ENCODE results near the gene ADGRB2.

The ADGRB2 gene

DNA sequence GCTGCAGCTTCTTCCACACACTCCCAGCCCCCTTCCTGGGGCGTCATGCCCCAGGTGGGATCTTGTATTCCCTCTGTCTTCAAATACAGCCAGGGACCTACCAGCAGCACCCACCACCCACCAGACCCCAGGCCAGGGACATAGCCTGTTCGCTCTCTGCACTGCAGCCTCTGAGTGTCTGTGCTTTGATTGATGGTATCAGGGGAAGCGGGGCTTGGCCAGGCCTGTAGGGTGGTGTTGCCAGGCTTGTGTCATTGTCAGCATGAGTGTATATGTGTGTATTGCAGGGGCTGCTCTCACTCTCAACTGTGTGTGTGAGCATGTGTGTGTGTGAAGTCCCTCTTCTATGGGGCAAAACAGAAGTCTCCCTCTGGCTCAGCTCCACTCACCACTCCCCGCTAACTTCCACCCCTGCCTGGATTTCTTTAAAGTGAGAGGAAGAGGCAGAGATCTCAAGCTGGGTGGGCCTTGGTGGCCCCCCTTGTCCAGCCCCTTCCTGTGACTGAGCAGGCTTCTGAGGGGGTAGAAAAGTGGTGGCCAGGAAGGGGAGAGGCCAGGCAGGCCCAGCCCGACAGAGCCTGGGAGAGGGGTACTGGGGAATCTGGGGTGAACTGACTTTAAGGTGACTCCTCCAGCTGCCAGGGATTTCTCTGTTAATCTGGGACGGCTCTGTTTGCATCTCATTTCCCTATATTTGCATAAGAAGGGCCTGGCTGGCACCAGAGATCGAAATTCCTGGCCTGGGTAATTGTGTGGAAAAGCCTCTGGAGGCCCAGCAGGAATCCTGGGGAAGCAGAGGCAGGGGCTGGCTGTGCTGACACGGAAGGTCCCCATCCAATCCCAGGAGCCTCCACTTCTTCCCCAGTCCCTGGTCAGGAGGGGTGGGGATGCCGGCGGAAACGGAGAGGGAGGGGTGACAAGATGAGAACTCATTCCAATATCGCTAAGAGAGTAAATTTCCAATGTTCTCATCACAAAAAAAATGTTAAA is 18.6 kb upstream of the ADGRB2 start:
- peak in 1 of 3 experiments; percentile 34 for DNase-seq

GRCh38 chr1:31781756-31782371 is 17.7 kb upstream of the ADGRB2 start:
- DNase-seq, result peak in 2 of 3 experiments; percentile 27 to 55

- DNase-seq, result no peak
Measured at GRCh38 chr1:31781138-31781755, 17.1 kb upstream of the ADGRB2 start.

DNA sequence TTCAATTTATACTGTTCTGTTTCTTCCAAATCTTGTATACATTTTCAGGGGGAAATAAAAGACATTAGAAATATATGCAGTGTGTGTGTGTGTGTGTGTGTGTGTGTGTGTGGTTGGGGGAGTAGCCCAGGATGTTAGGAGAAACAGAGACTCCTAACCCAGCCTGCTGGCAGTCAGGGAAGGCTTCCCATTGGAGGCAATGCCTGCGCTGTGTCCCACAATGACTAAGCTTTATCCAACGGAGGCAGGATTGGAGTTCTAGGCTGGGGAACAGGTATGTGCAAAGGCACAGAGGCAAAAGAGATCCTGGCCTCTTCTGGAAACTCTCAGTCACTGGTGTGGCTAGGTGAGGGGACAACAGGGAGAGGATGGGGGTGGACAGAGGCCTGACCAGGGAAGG is 16.5 kb upstream of the ADGRB2 start:
- DNase-seq, result no peak

- DNase-seq, result peak in 1 of 3 experiments; percentile 12
Measured at GRCh38 chr1:31779687-31780086, 15.5 kb upstream of the ADGRB2 start.

GRCh38 chr1:31778763-31779488 is 14.8 kb upstream of the ADGRB2 start:
- DNase-seq, result no peak

DNA sequence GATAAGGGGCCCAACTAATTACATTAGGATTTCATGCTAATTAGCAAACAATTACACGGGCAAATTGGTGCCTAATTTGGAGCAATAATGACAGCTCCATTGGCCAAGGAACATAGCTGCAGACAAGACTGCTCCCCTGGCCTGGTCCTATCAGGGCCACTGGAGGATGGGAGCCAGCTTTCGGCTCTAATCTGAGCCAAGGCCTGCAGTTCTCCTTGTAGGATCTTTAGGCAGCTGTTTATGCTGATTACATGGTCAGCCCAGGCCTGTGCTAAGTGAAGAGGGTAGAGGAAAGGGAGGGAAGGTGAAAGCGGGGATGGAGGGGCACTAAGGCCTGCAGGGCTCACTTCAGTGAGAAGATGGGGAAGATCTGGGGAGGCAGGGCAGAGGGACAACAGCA is 12.4 kb upstream of the ADGRB2 start:
- DNase-seq, result no peak

GRCh38 chr1:31776032-31776431 is 11.9 kb upstream of the ADGRB2 start:
- DNase-seq, result no peak

GRCh38 chr1:31775210-31775999 is 11.3 kb upstream of the ADGRB2 start:
- no peak for DNase-seq

GRCh38 chr1:31774495-31774894 is 10.4 kb upstream of the ADGRB2 start:
- no peak for DNase-seq

DNA sequence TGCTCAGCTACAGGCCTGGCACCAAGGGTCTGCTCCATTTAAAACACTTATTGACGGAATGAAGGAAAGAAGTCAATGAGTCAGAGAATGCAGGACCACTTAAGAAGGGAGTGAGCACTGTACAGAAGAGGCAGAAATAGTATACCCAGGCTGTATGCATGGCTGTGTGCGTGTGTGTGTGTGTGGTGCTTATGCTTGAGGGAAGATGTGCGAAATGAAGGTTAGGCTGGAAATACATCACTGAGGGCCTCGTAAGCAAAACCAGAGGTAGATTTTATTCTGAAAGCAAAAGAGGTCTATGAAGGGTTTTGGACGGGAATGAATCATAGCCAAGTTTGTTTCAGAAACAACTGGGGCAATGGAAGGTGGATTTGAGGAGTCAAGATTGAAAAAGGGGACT is 9.7 kb upstream of the ADGRB2 start:
- no peak for DNase-seq

GRCh38 chr1:31772669-31773248 is 8.6 kb upstream of the ADGRB2 start:
- DNase-seq, result peak in 2 of 3 experiments; percentile 33 to 55

DNA sequence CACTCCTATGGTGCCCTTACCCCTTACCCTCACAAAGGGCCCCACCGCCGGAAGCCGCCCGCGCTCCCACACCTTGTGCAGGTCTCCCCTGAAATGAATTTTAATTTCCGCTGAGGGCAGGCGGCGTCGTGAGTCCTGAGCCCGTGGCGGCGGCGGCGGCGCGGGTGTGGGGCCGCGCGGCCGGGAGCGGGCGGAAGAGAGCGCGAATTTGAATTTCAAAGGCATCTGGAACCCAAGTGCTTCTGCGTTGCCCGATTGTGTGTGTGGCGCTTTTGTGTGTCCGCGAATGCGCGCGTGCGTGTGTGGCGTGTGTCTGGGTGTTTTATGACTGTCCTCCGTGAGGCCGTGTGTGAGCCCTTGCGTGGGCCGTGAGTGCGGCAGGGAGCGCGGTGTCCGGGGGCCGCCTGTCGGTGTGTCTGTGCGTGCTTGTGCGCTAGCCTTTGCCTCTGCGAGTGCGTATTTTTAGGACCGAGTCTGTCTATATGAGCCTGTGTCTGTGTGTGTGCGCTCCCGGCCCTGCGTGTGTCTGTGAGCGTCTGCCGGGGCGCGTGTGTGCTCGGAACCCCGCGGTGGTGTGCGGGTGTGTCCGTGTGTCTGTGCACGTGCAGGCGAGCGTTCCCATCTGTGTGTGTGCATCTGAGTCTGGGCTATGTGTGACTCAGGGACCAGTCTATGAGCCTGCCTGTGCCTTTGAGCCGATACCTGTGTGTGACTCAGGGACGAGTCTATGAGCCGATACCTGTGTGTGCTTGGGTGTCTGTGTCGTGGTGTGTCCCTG is 7.9 kb upstream of the ADGRB2 start:
- DNase-seq, result peak in 2 of 3 experiments; percentile 61 to 63

DNA sequence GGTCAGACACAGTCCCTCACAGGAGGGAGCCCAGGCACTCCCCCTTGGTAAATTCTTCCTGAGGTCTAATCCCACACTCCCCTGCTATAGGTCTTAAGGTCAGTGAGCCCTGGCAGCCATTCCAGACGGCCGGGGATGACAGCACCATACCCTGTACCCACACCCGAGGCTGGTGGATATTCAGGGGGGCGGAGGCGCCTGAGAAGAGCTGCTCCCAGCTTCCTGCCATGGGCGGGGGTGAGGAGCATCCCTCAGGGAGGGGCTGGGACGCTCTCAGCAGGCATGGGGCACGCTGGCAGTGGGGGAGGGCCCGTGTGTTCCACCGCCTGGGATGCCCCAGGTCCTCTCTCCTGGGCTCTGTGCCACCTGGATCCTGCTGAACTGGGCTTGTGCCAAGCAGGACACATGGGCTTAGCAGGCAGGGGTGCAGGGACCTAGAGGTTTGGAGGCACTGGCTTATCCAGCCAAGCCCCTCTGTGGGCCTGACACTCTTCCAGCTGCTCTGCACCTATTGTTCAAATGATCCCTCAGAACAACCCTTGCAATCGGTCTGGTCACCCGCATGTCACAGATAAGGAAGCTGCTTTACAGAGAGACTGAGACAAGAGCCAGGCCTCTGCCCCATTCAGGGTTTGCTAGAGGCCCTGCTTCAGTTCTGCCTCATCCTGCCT is 5.7 kb upstream of the ADGRB2 start:
- DNase-seq, result no peak

DNA sequence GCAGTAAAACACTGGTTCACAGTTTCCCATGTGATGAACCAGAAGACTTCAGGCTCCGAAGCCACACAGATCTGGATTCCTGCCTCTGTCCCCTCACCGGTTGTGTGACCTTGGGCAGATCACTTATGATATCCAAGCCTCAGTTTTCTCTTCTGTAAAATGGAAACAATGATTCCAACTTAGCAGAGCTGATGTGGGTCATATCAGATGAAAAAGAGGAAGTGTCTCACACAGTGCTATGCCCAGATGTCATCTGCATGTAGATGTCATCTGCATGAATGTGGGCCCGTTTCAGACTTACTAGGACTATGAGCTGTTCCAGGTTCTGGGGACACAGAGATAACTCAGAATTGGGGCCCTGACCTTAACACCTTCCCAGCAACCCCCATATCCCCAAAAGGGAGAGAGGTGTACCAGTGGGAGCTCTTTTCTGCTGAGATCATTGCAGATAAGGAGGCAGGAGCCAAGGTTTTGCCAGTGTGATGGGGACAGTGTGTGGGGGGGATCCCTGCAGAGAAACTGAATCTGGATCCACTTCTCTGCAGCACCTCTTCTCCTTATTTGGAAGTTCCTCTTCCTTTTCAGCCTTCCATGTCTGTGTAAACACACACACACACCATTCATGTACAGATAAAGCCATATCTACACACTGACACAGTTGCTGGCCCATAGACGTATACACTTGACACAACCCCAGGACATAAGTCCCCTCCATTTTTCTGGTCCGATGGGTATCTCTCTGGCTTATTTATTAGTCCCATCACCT is 5.0 kb upstream of the ADGRB2 start:
- DNase-seq, result no peak

DNA sequence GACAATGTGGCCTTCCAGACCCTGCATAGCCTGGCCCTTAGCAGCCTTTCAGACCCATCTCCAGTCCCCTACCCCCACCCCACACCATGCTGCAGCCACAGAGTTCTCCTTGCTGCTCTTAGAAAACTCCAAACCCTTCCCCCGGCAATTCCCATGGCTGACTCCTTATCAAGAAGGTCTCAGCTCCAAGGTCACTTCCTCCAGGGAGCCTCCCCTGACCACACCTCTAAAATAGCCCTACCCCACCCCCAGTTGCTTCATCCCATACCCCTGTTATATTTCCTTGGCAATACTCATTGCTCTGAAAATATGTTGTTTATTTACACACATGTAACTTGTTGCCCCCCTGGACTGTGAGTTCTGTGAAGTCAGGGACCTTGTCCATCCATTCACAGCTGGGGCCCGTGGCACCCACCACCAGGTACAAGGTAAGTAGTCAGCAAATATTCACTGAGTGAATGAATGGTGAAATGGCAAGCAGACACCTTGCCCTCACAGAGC is 4.3 kb upstream of the ADGRB2 start:
- no peak for DNase-seq

- no peak for DNase-seq
Measured at GRCh38 chr1:31767225-31767624, 3.1 kb upstream of the ADGRB2 start.

DNA sequence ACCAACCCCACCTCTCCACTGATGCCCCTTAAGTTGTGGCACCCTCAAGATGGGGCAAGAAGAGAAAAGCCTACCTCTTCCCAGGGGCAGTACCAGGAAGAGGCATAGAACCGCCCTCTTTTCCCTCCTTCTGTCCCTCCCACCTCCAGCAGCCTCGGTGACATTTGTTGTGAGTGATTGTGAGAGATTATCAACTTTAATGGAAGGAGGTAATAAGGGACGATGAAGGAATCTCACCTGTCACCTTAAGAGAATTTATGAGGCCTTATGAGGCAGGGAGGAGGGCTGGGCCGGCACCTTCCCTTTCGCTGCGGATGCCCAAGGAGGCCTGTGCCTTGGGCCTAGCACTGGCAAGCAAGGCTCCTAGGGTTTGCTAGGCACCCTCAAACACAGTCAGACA is 1.4 kb upstream of the ADGRB2 start:
- DNase-seq, result no peak

GRCh38 chr1:31765041-31765467 is 914 bp upstream of the ADGRB2 start:
- DNase-seq, result peak; percentile 33 to 81 (median 59)
